GM03348 (cell line): Measurements from ENCODE around the gene NCAPH2.
"Not testable (repeated sequence)": the region's sequence is repeated elsewhere in the genome, so short reads cannot be mapped to it uniquely, and the experiment has no call there.

Experiments
- DNase-seq: peaks from one replicate; pipeline ENCODE4 v3.0.0; 2012; ENCODE audit warnings: low spot score

NCAPH2 gene

GRCh38 chr22:50519151-50519550 is 11.1 kb downstream of the NCAPH2 start:
- DNase-seq: no peak

- not testable (repeated sequence) for DNase-seq
These were observed 12.2 kb downstream of the NCAPH2 start for GRCh38 chr22:50520184-50520583.

GRCh38 chr22:50520826-50521453 is 12.9 kb downstream of the NCAPH2 start:
- no peak for DNase-seq

GRCh38 chr22:50521710-50522109 is 13.7 kb downstream of the NCAPH2 start:
- DNase-seq: no peak

GRCh38 chr22:50522208-50522805 is 14.3 kb downstream of the NCAPH2 start:
- DNase-seq: no peak

- no peak for DNase-seq
These were observed 14.9 kb downstream of the NCAPH2 start for GRCh38 chr22:50522806-50523438.

- DNase-seq: no peak
These were observed 15.4 kb downstream of the NCAPH2 start for GRCh38 chr22:50523458-50523805.

- no peak for DNase-seq
These were observed 16.0 kb downstream of the NCAPH2 start for GRCh38 chr22:50523806-50524675.

GRCh38 chr22:50524676-50525103 is 16.7 kb downstream of the NCAPH2 start:
- no peak for DNase-seq

GRCh38 chr22:50525104-50525857 is 17.3 kb downstream of the NCAPH2 start, which contains the start of gene SCO2:
Gene SCO2, minus strand, starts transcription at chr22:50525598. Its CDS starts 1,187 bp downstream, at chr22:50524411.
- DNase-seq: peak; percentile 99

GRCh38 chr22:50525858-50526107 is 17.8 kb downstream of the NCAPH2 start:
- DNase-seq: no peak

GRCh38 chr22:50526108-50526833 is 18.2 kb downstream of the NCAPH2 start:
- peak; percentile 84 for DNase-seq

- no peak for DNase-seq
These were observed 19.1 kb downstream of the NCAPH2 start for GRCh38 chr22:50526834-50527801.

GRCh38 chr22:50527921-50528681 is 20.1 kb downstream of the NCAPH2 start:
- no peak for DNase-seq

- peak; percentile 5 for DNase-seq
These were observed 20.8 kb downstream of the NCAPH2 start for GRCh38 chr22:50528682-50529415.

GRCh38 chr22:50529416-50529896 is 21.4 kb downstream of the NCAPH2 start:
- peak; percentile 15 for DNase-seq

- DNase-seq: peak; percentile 89
These were observed 22.0 kb downstream of the NCAPH2 start, which contains the start of gene TYMP for GRCh38 chr22:50529897-50530579. Gene TYMP, minus strand, starts transcription at chr22:50530012. Its CDS starts 303 bp downstream, at chr22:50529709.

GRCh38 chr22:50530580-50530876 is 22.5 kb downstream of the NCAPH2 start:
- no peak for DNase-seq
